HL-60 (cell line): Measurements from ENCODE around the gene USP8.

Experiments used
- POLR2AphosphoS5 ChIP-seq: IDR thresholded peaks from 2 replicates; pipeline ENCODE4 v1.6.1; 2012; ENCODE audit warnings: low read depth
- TF ChIP-seq, protein P1 (sequence below): IDR thresholded peaks from one replicate; pipeline ENCODE4 v1.5.1; 2011; ENCODE audit warnings: low read length, control low read depth, inconsistent platforms; ENCODE audit not compliant: insufficient read depth
- TF ChIP-seq, protein P2 (sequence below): IDR thresholded peaks from 2 replicates; pipeline ENCODE4 v1.6.1; 2012; ENCODE audit warnings: low read depth; ENCODE audit not compliant: insufficient replicate concordance

GRCh38 chr15:50381438-50381837, 42.8 kb upstream of the USP8 start:
- TF ChIP-seq, protein P1, sequence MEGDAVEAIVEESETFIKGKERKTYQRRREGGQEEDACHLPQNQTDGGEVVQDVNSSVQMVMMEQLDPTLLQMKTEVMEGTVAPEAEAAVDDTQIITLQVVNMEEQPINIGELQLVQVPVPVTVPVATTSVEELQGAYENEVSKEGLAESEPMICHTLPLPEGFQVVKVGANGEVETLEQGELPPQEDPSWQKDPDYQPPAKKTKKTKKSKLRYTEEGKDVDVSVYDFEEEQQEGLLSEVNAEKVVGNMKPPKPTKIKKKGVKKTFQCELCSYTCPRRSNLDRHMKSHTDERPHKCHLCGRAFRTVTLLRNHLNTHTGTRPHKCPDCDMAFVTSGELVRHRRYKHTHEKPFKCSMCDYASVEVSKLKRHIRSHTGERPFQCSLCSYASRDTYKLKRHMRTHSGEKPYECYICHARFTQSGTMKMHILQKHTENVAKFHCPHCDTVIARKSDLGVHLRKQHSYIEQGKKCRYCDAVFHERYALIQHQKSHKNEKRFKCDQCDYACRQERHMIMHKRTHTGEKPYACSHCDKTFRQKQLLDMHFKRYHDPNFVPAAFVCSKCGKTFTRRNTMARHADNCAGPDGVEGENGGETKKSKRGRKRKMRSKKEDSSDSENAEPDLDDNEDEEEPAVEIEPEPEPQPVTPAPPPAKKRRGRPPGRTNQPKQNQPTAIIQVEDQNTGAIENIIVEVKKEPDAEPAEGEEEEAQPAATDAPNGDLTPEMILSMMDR, result no peak
- TF ChIP-seq POLR2AphosphoS5, result no peak
- TF ChIP-seq, protein P2, sequence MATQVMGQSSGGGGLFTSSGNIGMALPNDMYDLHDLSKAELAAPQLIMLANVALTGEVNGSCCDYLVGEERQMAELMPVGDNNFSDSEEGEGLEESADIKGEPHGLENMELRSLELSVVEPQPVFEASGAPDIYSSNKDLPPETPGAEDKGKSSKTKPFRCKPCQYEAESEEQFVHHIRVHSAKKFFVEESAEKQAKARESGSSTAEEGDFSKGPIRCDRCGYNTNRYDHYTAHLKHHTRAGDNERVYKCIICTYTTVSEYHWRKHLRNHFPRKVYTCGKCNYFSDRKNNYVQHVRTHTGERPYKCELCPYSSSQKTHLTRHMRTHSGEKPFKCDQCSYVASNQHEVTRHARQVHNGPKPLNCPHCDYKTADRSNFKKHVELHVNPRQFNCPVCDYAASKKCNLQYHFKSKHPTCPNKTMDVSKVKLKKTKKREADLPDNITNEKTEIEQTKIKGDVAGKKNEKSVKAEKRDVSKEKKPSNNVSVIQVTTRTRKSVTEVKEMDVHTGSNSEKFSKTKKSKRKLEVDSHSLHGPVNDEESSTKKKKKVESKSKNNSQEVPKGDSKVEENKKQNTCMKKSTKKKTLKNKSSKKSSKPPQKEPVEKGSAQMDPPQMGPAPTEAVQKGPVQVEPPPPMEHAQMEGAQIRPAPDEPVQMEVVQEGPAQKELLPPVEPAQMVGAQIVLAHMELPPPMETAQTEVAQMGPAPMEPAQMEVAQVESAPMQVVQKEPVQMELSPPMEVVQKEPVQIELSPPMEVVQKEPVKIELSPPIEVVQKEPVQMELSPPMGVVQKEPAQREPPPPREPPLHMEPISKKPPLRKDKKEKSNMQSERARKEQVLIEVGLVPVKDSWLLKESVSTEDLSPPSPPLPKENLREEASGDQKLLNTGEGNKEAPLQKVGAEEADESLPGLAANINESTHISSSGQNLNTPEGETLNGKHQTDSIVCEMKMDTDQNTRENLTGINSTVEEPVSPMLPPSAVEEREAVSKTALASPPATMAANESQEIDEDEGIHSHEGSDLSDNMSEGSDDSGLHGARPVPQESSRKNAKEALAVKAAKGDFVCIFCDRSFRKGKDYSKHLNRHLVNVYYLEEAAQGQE, result no peak
